ENCODE data around the gene ZNF778. TPM values are rescaled to one million over a fixed set of nuclear protein-coding genes. Genes with fewer than 3 reads are reported as not detected.

ZNF778 gene
- total RNA-seq, 1 donor from 2014 or later = 21.5 TPM

DNA sequence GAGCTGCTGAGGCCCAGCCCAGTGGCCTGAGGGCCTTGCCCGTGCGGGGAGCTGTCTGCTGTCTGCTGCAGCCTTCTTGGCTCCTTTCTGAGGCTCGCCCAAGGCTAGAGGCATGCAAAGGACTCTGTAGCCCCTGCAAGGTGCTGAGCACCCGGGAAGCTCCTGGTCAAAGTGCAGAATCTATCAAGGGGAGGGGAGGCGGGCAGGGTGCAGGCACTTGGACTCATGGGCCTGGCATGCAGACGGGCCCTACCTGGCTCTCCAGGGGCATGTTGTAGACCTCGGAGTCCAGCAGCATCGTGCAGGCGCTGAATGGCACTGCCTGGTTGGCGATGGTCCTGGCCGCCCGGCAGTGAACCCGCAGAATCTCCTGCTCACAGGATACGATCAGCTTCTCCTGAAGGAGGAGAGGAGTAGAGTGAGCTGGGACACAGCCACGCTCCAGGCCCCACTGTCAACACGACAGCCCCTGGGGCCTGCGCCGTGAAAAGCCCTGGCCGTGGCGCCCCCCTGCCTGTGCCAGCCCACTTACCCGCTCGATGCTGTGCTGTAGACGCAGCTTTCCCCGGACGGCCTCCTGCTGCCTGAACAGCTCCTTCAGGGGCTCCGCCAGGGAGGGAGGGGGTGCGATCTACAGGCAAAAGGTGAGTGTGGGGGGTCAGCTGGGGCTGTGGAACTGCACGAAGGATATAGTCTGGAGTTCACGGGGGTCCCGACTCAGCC, 57.2 kb downstream of the ZNF778 start:
- H3K27ac Mint-ChIP-seq = no peak overlapping the region
- H3K9me3 ChIP-seq (ENCODE audit: low read depth) = no peaks in the 10 kb centered on the region
- no peaks in the 10 kb centered on the region for H3K27me3 ChIP-seq
- H3K4me1 Mint-ChIP-seq = peaks cover 2% of the 10 kb centered on the region
- H4K20me1 ChIP-seq (ENCODE audit: low read depth) = peaks cover 28% of the 10 kb centered on the region
- H3K36me3 Mint-ChIP-seq = peaks cover 25% of the 10 kb centered on the region
- no peaks in the 10 kb centered on the region for H3F3A ChIP-seq (ENCODE audit: low read depth)
- H2AFZ ChIP-seq (replicated peaks) = no peak overlapping the region
- no peaks in the 10 kb centered on the region for H3K4me1 ChIP-seq
- no peaks in the 10 kb centered on the region for H3K36me3 ChIP-seq
- no peak for TF ChIP-seq EZH2phosphoT487 (IDR thresholded peaks at IDR 0.05)
- TF ChIP-seq, protein P1, sequence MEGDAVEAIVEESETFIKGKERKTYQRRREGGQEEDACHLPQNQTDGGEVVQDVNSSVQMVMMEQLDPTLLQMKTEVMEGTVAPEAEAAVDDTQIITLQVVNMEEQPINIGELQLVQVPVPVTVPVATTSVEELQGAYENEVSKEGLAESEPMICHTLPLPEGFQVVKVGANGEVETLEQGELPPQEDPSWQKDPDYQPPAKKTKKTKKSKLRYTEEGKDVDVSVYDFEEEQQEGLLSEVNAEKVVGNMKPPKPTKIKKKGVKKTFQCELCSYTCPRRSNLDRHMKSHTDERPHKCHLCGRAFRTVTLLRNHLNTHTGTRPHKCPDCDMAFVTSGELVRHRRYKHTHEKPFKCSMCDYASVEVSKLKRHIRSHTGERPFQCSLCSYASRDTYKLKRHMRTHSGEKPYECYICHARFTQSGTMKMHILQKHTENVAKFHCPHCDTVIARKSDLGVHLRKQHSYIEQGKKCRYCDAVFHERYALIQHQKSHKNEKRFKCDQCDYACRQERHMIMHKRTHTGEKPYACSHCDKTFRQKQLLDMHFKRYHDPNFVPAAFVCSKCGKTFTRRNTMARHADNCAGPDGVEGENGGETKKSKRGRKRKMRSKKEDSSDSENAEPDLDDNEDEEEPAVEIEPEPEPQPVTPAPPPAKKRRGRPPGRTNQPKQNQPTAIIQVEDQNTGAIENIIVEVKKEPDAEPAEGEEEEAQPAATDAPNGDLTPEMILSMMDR (IDR thresholded peaks at IDR 0.05) = no peak
- TF ChIP-seq EZH2 (IDR thresholded peaks at IDR 0.05) = no peak
- no peak overlapping the region for H3K4me3 ChIP-seq
- no peaks in the 10 kb centered on the region for H3K9me3 Mint-ChIP-seq
- H3K79me2 ChIP-seq (ENCODE audit: low read depth) = peaks cover 7% of the 10 kb centered on the region
- H3K4me2 ChIP-seq = no peak overlapping the region
- no peak overlapping the region for H3K4me3 Mint-ChIP-seq
- H3K27ac ChIP-seq = no peak overlapping the region
- no peak for DNase-seq (ENCODE audit: low spot score)
- peaks cover 9% of the 10 kb centered on the region for H3K27me3 Mint-ChIP-seq (ENCODE audit: insufficient read depth, low read depth)
- no peak overlapping the region for H3K9ac ChIP-seq

DNA sequence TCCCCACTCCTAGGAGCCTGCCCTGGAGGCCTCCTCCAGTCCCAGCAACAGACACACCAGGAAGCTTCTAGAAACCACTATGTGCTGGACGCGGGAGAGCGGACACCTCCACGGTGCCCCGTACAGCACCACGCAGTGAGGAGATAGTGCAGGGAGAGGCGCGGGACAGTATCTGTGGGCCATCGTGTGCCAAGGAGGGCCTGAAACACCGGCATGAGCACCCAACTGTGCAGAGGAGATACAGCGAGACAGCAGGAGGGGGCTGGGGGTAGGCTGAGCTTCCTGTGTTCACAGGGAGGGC, 57.7 kb downstream of the ZNF778 start:
- Mint-ChIP-seq H3K4me1 (peaks cover 2% of the 10 kb centered on the region), H3K9me3 (no peaks in the 10 kb centered on the region)
- no peak overlapping the region for H3K4me2 ChIP-seq

DNA sequence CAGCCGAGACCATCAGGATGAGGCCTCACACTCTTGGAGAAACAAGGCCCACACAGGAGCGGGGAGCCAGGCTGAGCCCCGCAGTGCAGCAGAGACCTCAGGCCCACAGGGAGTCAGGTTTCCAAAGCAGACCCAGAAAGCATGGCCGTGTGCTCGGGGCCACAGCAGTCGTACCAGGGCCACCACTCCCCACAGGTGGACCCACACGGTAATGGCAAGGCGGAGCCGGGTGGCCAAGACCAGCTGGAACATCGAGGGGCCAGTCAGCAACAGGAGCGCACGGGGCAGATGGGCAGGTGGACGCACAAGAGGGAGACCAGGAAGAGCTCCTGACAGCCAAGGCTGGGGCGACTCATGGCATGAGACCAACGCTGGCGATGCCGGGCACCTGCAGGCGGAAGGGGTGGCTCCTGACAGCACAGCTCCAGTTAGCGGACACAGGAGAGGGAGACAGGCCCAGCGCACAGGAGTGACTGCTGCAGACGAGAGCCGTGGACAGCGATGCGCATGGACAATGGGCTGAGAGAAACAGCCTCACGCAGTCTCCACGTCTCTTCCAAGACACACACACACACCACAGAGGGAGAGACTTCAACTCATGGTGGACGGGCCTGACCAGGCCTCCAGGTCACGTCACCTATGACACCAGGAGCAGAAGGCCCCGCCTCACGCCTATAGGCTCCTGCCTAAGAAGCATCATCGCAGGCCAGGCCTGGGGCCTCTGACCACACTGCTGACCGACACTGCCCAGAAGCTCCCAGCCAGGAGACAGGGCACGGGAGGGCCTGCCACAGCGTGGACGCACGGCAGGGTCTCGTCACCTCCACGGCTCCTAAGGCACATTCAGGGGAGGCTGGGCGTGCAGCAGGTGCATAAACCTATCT, 58.6 kb downstream of the ZNF778 start:
- no peak overlapping the region for H2AFZ ChIP-seq (replicated peaks)
- H3F3A ChIP-seq (ENCODE audit: low read depth) = no peaks in the 10 kb centered on the region
- no peak overlapping the region for H3K9ac ChIP-seq
- Mint-ChIP-seq H3K4me1 (peaks cover 2% of the 10 kb centered on the region), H3K36me3 (peaks cover 25% of the 10 kb centered on the region), H3K27ac (no peak overlapping the region), H3K4me3 (no peak overlapping the region), H3K9me3 (no peaks in the 10 kb centered on the region), H3K27me3 (ENCODE audit: insufficient read depth, low read depth) (peaks cover 9% of the 10 kb centered on the region)
- H3K4me1 ChIP-seq = no peaks in the 10 kb centered on the region
- no peak for TF ChIP-seq EZH2 (IDR thresholded peaks at IDR 0.05)
- TF ChIP-seq, protein P1 (IDR thresholded peaks at IDR 0.05) = no peak
- no peak for TF ChIP-seq EZH2phosphoT487 (IDR thresholded peaks at IDR 0.05)
- no peaks in the 10 kb centered on the region for H3K9me3 ChIP-seq (ENCODE audit: low read depth)
- H3K4me3 ChIP-seq = no peak overlapping the region
- no peak for DNase-seq (ENCODE audit: low spot score)
- peaks cover 7% of the 10 kb centered on the region for H3K79me2 ChIP-seq (ENCODE audit: low read depth)
- H3K36me3 ChIP-seq = no peaks in the 10 kb centered on the region
- H3K27ac ChIP-seq = no peak overlapping the region
- H4K20me1 ChIP-seq (ENCODE audit: low read depth) = peaks cover 28% of the 10 kb centered on the region
- no peaks in the 10 kb centered on the region for H3K27me3 ChIP-seq
- no peak overlapping the region for H3K4me2 ChIP-seq

More for the DNA sequence above, 57.7 kb downstream of the ZNF778 start:
- no peak for DNase-seq (ENCODE audit: low spot score)
- H3K27me3 Mint-ChIP-seq (ENCODE audit: insufficient read depth, low read depth) = peaks cover 9% of the 10 kb centered on the region
- H4K20me1 ChIP-seq (ENCODE audit: low read depth) = peaks cover 28% of the 10 kb centered on the region
- no peak overlapping the region for H3K27ac Mint-ChIP-seq
- peaks cover 25% of the 10 kb centered on the region for H3K36me3 Mint-ChIP-seq
- no peaks in the 10 kb centered on the region for H3K36me3 ChIP-seq
- H3K27me3 ChIP-seq = no peaks in the 10 kb centered on the region
- H3K79me2 ChIP-seq (ENCODE audit: low read depth) = peaks cover 7% of the 10 kb centered on the region
- no peak overlapping the region for H3K4me3 ChIP-seq
- no peaks in the 10 kb centered on the region for H3K9me3 ChIP-seq (ENCODE audit: low read depth)
- H3K27ac ChIP-seq = no peak overlapping the region
- no peaks in the 10 kb centered on the region for H3K4me1 ChIP-seq
- no peak overlapping the region for H3K4me3 Mint-ChIP-seq
- no peak overlapping the region for H2AFZ ChIP-seq (replicated peaks)
- H3K9ac ChIP-seq = no peak overlapping the region
- no peaks in the 10 kb centered on the region for H3F3A ChIP-seq (ENCODE audit: low read depth)
- TF ChIP-seq, protein P1 (IDR thresholded peaks at IDR 0.05) = no peak
- TF ChIP-seq EZH2phosphoT487 (IDR thresholded peaks at IDR 0.05) (no peak), EZH2 (IDR thresholded peaks at IDR 0.05) (no peak)

Data from neural progenitor cell (in vitro differentiated cells).